H9 (cell line): ENCODE data around the gene GTF2F2. TPM values are rescaled to one million over a fixed set of nuclear protein-coding genes. Genes with fewer than 3 reads are reported as not detected.

Experiments
- DNase-seq: peaks from one replicate; pipeline ENCODE4 v3.0.0-alpha.2; 2017
- H2AFZ ChIP-seq: one replicate; pipeline ENCODE4 v1.6.1; 2013; ENCODE audit warnings: mild to moderate bottlenecking, low read length, control low read depth, moderate library complexity
- H2AK5ac ChIP-seq: 2 replicates; pipeline ENCODE4 v1.6.1; 2013; ENCODE audit warnings: low read length, control low read depth, mixed read lengths; ENCODE audit not compliant: insufficient read length
- H2BK120ac ChIP-seq: one replicate; pipeline ENCODE4 v1.6.1; 2013; ENCODE audit warnings: low read depth, mild to moderate bottlenecking, low read length, control low read depth, inconsistent platforms; ENCODE audit not compliant: poor library complexity, severe bottlenecking
- H2BK12ac ChIP-seq: 2 replicates; pipeline ENCODE4 v1.6.1; 2013; ENCODE audit warnings: low read length, control low read depth, mixed read lengths, low read depth; ENCODE audit not compliant: insufficient read length
- H2BK15ac ChIP-seq: 2 replicates; pipeline ENCODE4 v1.6.1; 2013; ENCODE audit warnings: low read depth, low read length, control low read depth
- H2BK20ac ChIP-seq: one replicate; pipeline ENCODE4 v1.6.1; 2013; ENCODE audit warnings: low read depth, mild to moderate bottlenecking, low read length, control low read depth, inconsistent platforms; ENCODE audit not compliant: poor library complexity, severe bottlenecking
- H2BK5ac ChIP-seq: 2 replicates; pipeline ENCODE4 v1.6.1; 2013; ENCODE audit warnings: low read length, control low read depth, mixed read lengths; ENCODE audit not compliant: insufficient read length
- H3K14ac ChIP-seq: 2 replicates; pipeline ENCODE4 v1.6.1; 2013; ENCODE audit warnings: low read length, control low read depth; ENCODE audit not compliant: insufficient read depth
- H3K18ac ChIP-seq: 2 replicates; pipeline ENCODE4 v1.6.1; 2013; ENCODE audit warnings: low read depth, mild to moderate bottlenecking, mixed read lengths, low read length, control low read depth; ENCODE audit not compliant: insufficient read length
- H3K23ac ChIP-seq: 2 replicates; pipeline ENCODE4 v1.6.1; 2013; ENCODE audit warnings: low read length, control low read depth, mixed read lengths, low read depth; ENCODE audit not compliant: insufficient read length
- H3K23me2 ChIP-seq: 2 replicates; pipeline ENCODE4 v1.6.1; 2013; ENCODE audit warnings: low read depth, mild to moderate bottlenecking, mixed read lengths, low read length, control low read depth; ENCODE audit not compliant: insufficient read length, poor library complexity, severe bottlenecking
- H3K27ac ChIP-seq: 2 replicates; pipeline ENCODE4 v1.5.1; 2013; ENCODE audit warnings: low read length, control low read depth, mixed read lengths, low read depth; ENCODE audit not compliant: insufficient read length
- H3K27me3 ChIP-seq: 2 replicates; pipeline ENCODE4 v1.6.1; 2013; ENCODE audit warnings: low read length, control low read depth, inconsistent platforms; ENCODE audit not compliant: insufficient read depth
- H3K4ac ChIP-seq: 2 replicates; pipeline ENCODE4 v1.6.1; 2013; ENCODE audit warnings: low read depth, mild to moderate bottlenecking, control low read depth, inconsistent platforms, low read length, moderate library complexity
- H3K4me1 ChIP-seq: 2 replicates; pipeline ENCODE4 v1.6.1; 2013; ENCODE audit warnings: low read length, control low read depth, inconsistent platforms; ENCODE audit not compliant: insufficient read depth
- H3K4me2 ChIP-seq: 2 replicates; pipeline ENCODE4 v1.6.1; 2013; ENCODE audit warnings: low read length, control low read depth, mixed read lengths; ENCODE audit not compliant: insufficient read length, insufficient read depth
- H3K56ac ChIP-seq: 2 replicates; pipeline ENCODE4 v1.6.1; 2013; ENCODE audit warnings: low read depth, mild to moderate bottlenecking, mixed read lengths, low read length, control low read depth; ENCODE audit not compliant: insufficient read length
- H3K79me1 ChIP-seq: 2 replicates; pipeline ENCODE4 v1.6.1; 2013; ENCODE audit warnings: low read depth, mild to moderate bottlenecking, moderate library complexity, low read length, control low read depth, inconsistent platforms; ENCODE audit not compliant: insufficient read depth, poor library complexity, severe bottlenecking
- H3K79me2 ChIP-seq: 2 replicates; pipeline ENCODE4 v1.6.1; 2013; ENCODE audit warnings: low read length, control low read depth, inconsistent platforms; ENCODE audit not compliant: insufficient read depth
- H3K9ac ChIP-seq: 2 replicates; pipeline ENCODE4 v1.6.1; 2013; ENCODE audit warnings: low read length, control low read depth, mixed read lengths; ENCODE audit not compliant: insufficient read length; ENCODE audit errors: extremely low read depth
- H3K9me3 ChIP-seq: one replicate; pipeline ENCODE4 v1.6.1; 2013; ENCODE audit warnings: low read depth, low read length, inconsistent platforms; ENCODE audit not compliant: control insufficient read depth
- H3T11ph ChIP-seq: one replicate; pipeline ENCODE4 v1.6.1; 2013; ENCODE audit warnings: mild to moderate bottlenecking, low read length, control low read depth, inconsistent platforms
- H4K20me1 ChIP-seq: one replicate; pipeline ENCODE4 v1.6.1; 2013; ENCODE audit not compliant: control insufficient read depth, insufficient read length, insufficient read depth
- H4K5ac ChIP-seq: 2 replicates; pipeline ENCODE4 v1.6.1; 2013; ENCODE audit warnings: low read depth, mild to moderate bottlenecking, mixed read lengths, low read length, control low read depth; ENCODE audit not compliant: insufficient read length
- H4K8ac ChIP-seq: replicated peaks from 2 replicates; pipeline ENCODE4 v1.6.1; 2013; ENCODE audit warnings: low read length, control low read depth, mixed read lengths, low read depth; ENCODE audit not compliant: insufficient read length
- H4K91ac ChIP-seq: 2 replicates; pipeline ENCODE4 v1.6.1; 2013; ENCODE audit warnings: low read depth, mild to moderate bottlenecking, moderate library complexity, mixed read lengths, low read length, control low read depth; ENCODE audit not compliant: insufficient read length
- H3K27ac Mint-ChIP-seq, 3 experiments: 2 replicates in 2 of 3; 3 replicates in 1 of 3; pipeline ENCODE4 v1.8.0; 2020 to 2021; ENCODE audit warnings: mixed read lengths in 3 of 3, mild to moderate bottlenecking in 1 of 3, moderate library complexity in 1 of 3
- H3K27me3 Mint-ChIP-seq: 2 replicates; pipeline ENCODE4 v1.8.0; 2021; ENCODE audit warnings: low read depth, mild to moderate bottlenecking, moderate library complexity, mixed read lengths
- H3K36me3 Mint-ChIP-seq, 3 experiments: 2 replicates in 2 of 3; 3 replicates in 1 of 3; pipeline ENCODE4 v1.8.0; 2020 to 2021; ENCODE audit warnings: low read depth in 3 of 3, mixed read lengths in 3 of 3; ENCODE audit not compliant: insufficient read depth in 1 of 3
- H3K4me1 Mint-ChIP-seq, 2 experiments: 2 replicates each; pipeline ENCODE4 v1.8.0; 2020; ENCODE audit warnings: mixed read lengths in 2 of 2
- H3K4me3 Mint-ChIP-seq, 2 experiments: 2 replicates in 1 of 2; 3 replicates in 1 of 2; pipeline ENCODE4 v1.8.0; 2020 to 2021; ENCODE audit warnings: mild to moderate bottlenecking in 2 of 2, mixed read lengths in 2 of 2, moderate library complexity in 1 of 2
- H3K9me3 Mint-ChIP-seq, 2 experiments: 2 replicates in 1 of 2; 3 replicates in 1 of 2; pipeline ENCODE4 v1.8.0; 2020; ENCODE audit warnings: mild to moderate bottlenecking in 2 of 2, mixed read lengths in 2 of 2, moderate library complexity in 1 of 2
- WGBS: extraction: QIAGEN DNeasy Blood & Tissue Kit; methylation state at CpG from one replicate; pipeline ENCODE4 v1.1.7; 2013; ENCODE audit warnings: missing lambda C conversion rate, low lambda C conversion rate, mixed read lengths; ENCODE audit not compliant: insufficient read length; ENCODE audit errors: extremely low coverage; 5-methylcytosine and 5-hydroxymethylcytosine counted together
- total RNA-seq: library from RNA; stranded (reverse); gene quantifications from 2 replicates; pipeline ENCODE4 v1.2.1, GENCODE V29; 2021
- TF ChIP-seq, protein P1 (sequence below): fragments of 200-600 bp; sonication (generic); conservative IDR thresholded peaks from 3 replicates; pipeline ENCODE4 v1.8.0; 2021; ENCODE audit warnings: antibody characterized with exemption, mild to moderate bottlenecking

GTF2F2 gene
- total RNA-seq, 1 experiment from 2014 or later, result 29.6 TPM

DNA sequence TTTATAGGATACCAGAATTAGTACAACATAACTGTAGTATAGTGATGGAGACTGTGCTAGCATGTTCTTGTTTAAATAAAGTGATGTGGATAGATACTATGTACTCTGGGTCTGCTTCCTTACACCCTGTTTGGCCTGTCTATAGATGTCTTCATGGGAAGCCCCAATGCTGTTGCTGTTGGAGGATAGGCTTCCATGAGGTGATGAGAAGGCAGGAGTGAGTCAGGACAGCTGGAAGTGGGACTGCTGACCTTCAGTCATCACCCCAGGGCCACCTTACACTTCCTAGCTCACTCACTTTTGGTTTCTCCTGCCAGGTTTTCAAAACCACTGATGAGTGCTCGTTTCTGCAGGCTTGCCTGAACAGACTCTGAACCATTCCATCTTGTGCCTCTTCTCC is 76.3 kb downstream of the GTF2F2 start:
- Mint-ChIP-seq H3K27me3 (no peaks in the 10 kb centered on the region), H3K4me1 (peaks cover 18 to 23% of the 10 kb centered on the region in 2 experiments), H3K4me3 (no peak overlapping the region), H3K9me3 (no peaks in the 10 kb centered on the region), H3K36me3 (peaks cover 0 to 3% (median 0%) of the 10 kb centered on the region in 3 experiments; a peak in 1 of 7 replicates), H3K27ac (peak overlapping the region in 1 of 3 experiments; percentile 9; a peak in 2 of 7 replicates)
- H3K79me1 ChIP-seq, result no peaks in the 10 kb centered on the region
- WGBS, result no CpG with 5 or more reads among the region's 1 CpG
- no peaks in the 10 kb centered on the region for H3K23me2 ChIP-seq
- no peaks in the 10 kb centered on the region for H4K20me1 ChIP-seq
- H3K56ac ChIP-seq, result no peak overlapping the region
- H2BK120ac ChIP-seq, result no peak overlapping the region
- H3K9ac ChIP-seq, result no peak overlapping the region
- no peak overlapping the region for H2BK5ac ChIP-seq
- H3K18ac ChIP-seq, result no peak overlapping the region
- no peak overlapping the region for H3K27ac ChIP-seq
- no peak overlapping the region for H3K23ac ChIP-seq
- no peak overlapping the region for H3T11ph ChIP-seq
- no peaks in the 10 kb centered on the region for H3K27me3 ChIP-seq
- no peaks in the 10 kb centered on the region for H3K4me1 ChIP-seq
- H3K79me2 ChIP-seq, result no peaks in the 10 kb centered on the region
- H4K8ac ChIP-seq, result no peak overlapping the region
- TF ChIP-seq, protein P1, sequence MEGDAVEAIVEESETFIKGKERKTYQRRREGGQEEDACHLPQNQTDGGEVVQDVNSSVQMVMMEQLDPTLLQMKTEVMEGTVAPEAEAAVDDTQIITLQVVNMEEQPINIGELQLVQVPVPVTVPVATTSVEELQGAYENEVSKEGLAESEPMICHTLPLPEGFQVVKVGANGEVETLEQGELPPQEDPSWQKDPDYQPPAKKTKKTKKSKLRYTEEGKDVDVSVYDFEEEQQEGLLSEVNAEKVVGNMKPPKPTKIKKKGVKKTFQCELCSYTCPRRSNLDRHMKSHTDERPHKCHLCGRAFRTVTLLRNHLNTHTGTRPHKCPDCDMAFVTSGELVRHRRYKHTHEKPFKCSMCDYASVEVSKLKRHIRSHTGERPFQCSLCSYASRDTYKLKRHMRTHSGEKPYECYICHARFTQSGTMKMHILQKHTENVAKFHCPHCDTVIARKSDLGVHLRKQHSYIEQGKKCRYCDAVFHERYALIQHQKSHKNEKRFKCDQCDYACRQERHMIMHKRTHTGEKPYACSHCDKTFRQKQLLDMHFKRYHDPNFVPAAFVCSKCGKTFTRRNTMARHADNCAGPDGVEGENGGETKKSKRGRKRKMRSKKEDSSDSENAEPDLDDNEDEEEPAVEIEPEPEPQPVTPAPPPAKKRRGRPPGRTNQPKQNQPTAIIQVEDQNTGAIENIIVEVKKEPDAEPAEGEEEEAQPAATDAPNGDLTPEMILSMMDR, result no peak
- H3K14ac ChIP-seq, result no peak overlapping the region
- H2AK5ac ChIP-seq, result no peak overlapping the region
- H2BK20ac ChIP-seq, result no peak overlapping the region
- H4K5ac ChIP-seq, result no peak overlapping the region
- H3K4ac ChIP-seq, result no peak overlapping the region
- DNase-seq, result no peak
- H2BK12ac ChIP-seq, result no peak overlapping the region
- no peak overlapping the region for H4K91ac ChIP-seq
- H2AFZ ChIP-seq, result no peak overlapping the region
- no peaks in the 10 kb centered on the region for H3K9me3 ChIP-seq
- H2BK15ac ChIP-seq, result no peak overlapping the region
- no peak overlapping the region for H3K4me2 ChIP-seq
